H9 (cell line): ENCODE results near the gene GCN1. TPM values are rescaled to one million over a fixed set of nuclear protein-coding genes. Genes with fewer than 3 reads are reported as not detected.

Source experiments
- DNase-seq: peaks from one replicate; pipeline ENCODE4 v3.0.0-alpha.2; 2017
- H2AFZ ChIP-seq: one replicate; pipeline ENCODE4 v1.6.1; 2013; ENCODE audit warnings: mild to moderate bottlenecking, low read length, control low read depth, moderate library complexity
- H2AK5ac ChIP-seq: 2 replicates; pipeline ENCODE4 v1.6.1; 2013; ENCODE audit warnings: low read length, control low read depth, mixed read lengths; ENCODE audit not compliant: insufficient read length
- H2BK120ac ChIP-seq: one replicate; pipeline ENCODE4 v1.6.1; 2013; ENCODE audit warnings: low read depth, mild to moderate bottlenecking, low read length, control low read depth, inconsistent platforms; ENCODE audit not compliant: poor library complexity, severe bottlenecking
- H2BK12ac ChIP-seq: 2 replicates; pipeline ENCODE4 v1.6.1; 2013; ENCODE audit warnings: low read length, control low read depth, mixed read lengths, low read depth; ENCODE audit not compliant: insufficient read length
- H2BK15ac ChIP-seq: 2 replicates; pipeline ENCODE4 v1.6.1; 2013; ENCODE audit warnings: low read depth, low read length, control low read depth
- H2BK20ac ChIP-seq: one replicate; pipeline ENCODE4 v1.6.1; 2013; ENCODE audit warnings: low read depth, mild to moderate bottlenecking, low read length, control low read depth, inconsistent platforms; ENCODE audit not compliant: poor library complexity, severe bottlenecking
- H2BK5ac ChIP-seq: 2 replicates; pipeline ENCODE4 v1.6.1; 2013; ENCODE audit warnings: low read length, control low read depth, mixed read lengths; ENCODE audit not compliant: insufficient read length
- H3K14ac ChIP-seq: 2 replicates; pipeline ENCODE4 v1.6.1; 2013; ENCODE audit warnings: low read length, control low read depth; ENCODE audit not compliant: insufficient read depth
- H3K18ac ChIP-seq: 2 replicates; pipeline ENCODE4 v1.6.1; 2013; ENCODE audit warnings: low read depth, mild to moderate bottlenecking, mixed read lengths, low read length, control low read depth; ENCODE audit not compliant: insufficient read length
- H3K23ac ChIP-seq: 2 replicates; pipeline ENCODE4 v1.6.1; 2013; ENCODE audit warnings: low read length, control low read depth, mixed read lengths, low read depth; ENCODE audit not compliant: insufficient read length
- H3K23me2 ChIP-seq: 2 replicates; pipeline ENCODE4 v1.6.1; 2013; ENCODE audit warnings: low read depth, mild to moderate bottlenecking, mixed read lengths, low read length, control low read depth; ENCODE audit not compliant: insufficient read length, poor library complexity, severe bottlenecking
- H3K27ac ChIP-seq: 2 replicates; pipeline ENCODE4 v1.5.1; 2013; ENCODE audit warnings: low read length, control low read depth, mixed read lengths, low read depth; ENCODE audit not compliant: insufficient read length
- H3K27me3 ChIP-seq: 2 replicates; pipeline ENCODE4 v1.6.1; 2013; ENCODE audit warnings: low read length, control low read depth, inconsistent platforms; ENCODE audit not compliant: insufficient read depth
- H3K4ac ChIP-seq: 2 replicates; pipeline ENCODE4 v1.6.1; 2013; ENCODE audit warnings: low read depth, mild to moderate bottlenecking, control low read depth, inconsistent platforms, low read length, moderate library complexity
- H3K4me1 ChIP-seq: 2 replicates; pipeline ENCODE4 v1.6.1; 2013; ENCODE audit warnings: low read length, control low read depth, inconsistent platforms; ENCODE audit not compliant: insufficient read depth
- H3K4me2 ChIP-seq: 2 replicates; pipeline ENCODE4 v1.6.1; 2013; ENCODE audit warnings: low read length, control low read depth, mixed read lengths; ENCODE audit not compliant: insufficient read length, insufficient read depth
- H3K56ac ChIP-seq: 2 replicates; pipeline ENCODE4 v1.6.1; 2013; ENCODE audit warnings: low read depth, mild to moderate bottlenecking, mixed read lengths, low read length, control low read depth; ENCODE audit not compliant: insufficient read length
- H3K79me1 ChIP-seq: 2 replicates; pipeline ENCODE4 v1.6.1; 2013; ENCODE audit warnings: low read depth, mild to moderate bottlenecking, moderate library complexity, low read length, control low read depth, inconsistent platforms; ENCODE audit not compliant: insufficient read depth, poor library complexity, severe bottlenecking
- H3K79me2 ChIP-seq: 2 replicates; pipeline ENCODE4 v1.6.1; 2013; ENCODE audit warnings: low read length, control low read depth, inconsistent platforms; ENCODE audit not compliant: insufficient read depth
- H3K9ac ChIP-seq: 2 replicates; pipeline ENCODE4 v1.6.1; 2013; ENCODE audit warnings: low read length, control low read depth, mixed read lengths; ENCODE audit not compliant: insufficient read length; ENCODE audit errors: extremely low read depth
- H3K9me3 ChIP-seq: one replicate; pipeline ENCODE4 v1.6.1; 2013; ENCODE audit warnings: low read depth, low read length, inconsistent platforms; ENCODE audit not compliant: control insufficient read depth
- H3T11ph ChIP-seq: one replicate; pipeline ENCODE4 v1.6.1; 2013; ENCODE audit warnings: mild to moderate bottlenecking, low read length, control low read depth, inconsistent platforms
- H4K20me1 ChIP-seq: one replicate; pipeline ENCODE4 v1.6.1; 2013; ENCODE audit not compliant: control insufficient read depth, insufficient read length, insufficient read depth
- H4K5ac ChIP-seq: 2 replicates; pipeline ENCODE4 v1.6.1; 2013; ENCODE audit warnings: low read depth, mild to moderate bottlenecking, mixed read lengths, low read length, control low read depth; ENCODE audit not compliant: insufficient read length
- H4K8ac ChIP-seq: replicated peaks from 2 replicates; pipeline ENCODE4 v1.6.1; 2013; ENCODE audit warnings: low read length, control low read depth, mixed read lengths, low read depth; ENCODE audit not compliant: insufficient read length
- H4K91ac ChIP-seq: 2 replicates; pipeline ENCODE4 v1.6.1; 2013; ENCODE audit warnings: low read depth, mild to moderate bottlenecking, moderate library complexity, mixed read lengths, low read length, control low read depth; ENCODE audit not compliant: insufficient read length
- H3K27ac Mint-ChIP-seq, 3 experiments: 2 replicates in 2 of 3; 3 replicates in 1 of 3; pipeline ENCODE4 v1.8.0; 2020 to 2021; ENCODE audit warnings: mixed read lengths in 3 of 3, mild to moderate bottlenecking in 1 of 3, moderate library complexity in 1 of 3
- H3K27me3 Mint-ChIP-seq: 2 replicates; pipeline ENCODE4 v1.8.0; 2021; ENCODE audit warnings: low read depth, mild to moderate bottlenecking, moderate library complexity, mixed read lengths
- H3K36me3 Mint-ChIP-seq, 3 experiments: 2 replicates in 2 of 3; 3 replicates in 1 of 3; pipeline ENCODE4 v1.8.0; 2020 to 2021; ENCODE audit warnings: low read depth in 3 of 3, mixed read lengths in 3 of 3; ENCODE audit not compliant: insufficient read depth in 1 of 3
- H3K4me1 Mint-ChIP-seq, 2 experiments: 2 replicates each; pipeline ENCODE4 v1.8.0; 2020; ENCODE audit warnings: mixed read lengths in 2 of 2
- H3K4me3 Mint-ChIP-seq, 2 experiments: 2 replicates in 1 of 2; 3 replicates in 1 of 2; pipeline ENCODE4 v1.8.0; 2020 to 2021; ENCODE audit warnings: mild to moderate bottlenecking in 2 of 2, mixed read lengths in 2 of 2, moderate library complexity in 1 of 2
- H3K9me3 Mint-ChIP-seq, 2 experiments: 2 replicates in 1 of 2; 3 replicates in 1 of 2; pipeline ENCODE4 v1.8.0; 2020; ENCODE audit warnings: mild to moderate bottlenecking in 2 of 2, mixed read lengths in 2 of 2, moderate library complexity in 1 of 2
- CTCF ChIP-seq: fragments of 200-600 bp; sonication (generic); conservative IDR thresholded peaks from 3 replicates; pipeline ENCODE4 v1.8.0; 2021; ENCODE audit warnings: antibody characterized with exemption, mild to moderate bottlenecking
- WGBS: extraction: QIAGEN DNeasy Blood & Tissue Kit; methylation state at CpG from one replicate; pipeline ENCODE4 v1.1.7; 2013; ENCODE audit warnings: missing lambda C conversion rate, low lambda C conversion rate, mixed read lengths; ENCODE audit not compliant: insufficient read length; ENCODE audit errors: extremely low coverage; 5-methylcytosine and 5-hydroxymethylcytosine counted together
- total RNA-seq: library from RNA; stranded (reverse); gene quantifications from 2 replicates; pipeline ENCODE4 v1.2.1, GENCODE V29; 2021

Gene GCN1
- total RNA-seq, 1 experiment from 2014 or later: 137 TPM

GRCh38 chr12:120125792-120126634 lies 68.5 kb downstream of the GCN1 start:
- H2BK12ac ChIP-seq: no peak overlapping the region
- H3K4me1 ChIP-seq: peaks cover 3% of the 10 kb centered on the region; the same call in 1 of the 2 replicates
- no peak overlapping the region for H3K23ac ChIP-seq
- no peaks in the 10 kb centered on the region for H3K27me3 Mint-ChIP-seq
- H2BK120ac ChIP-seq: no peak overlapping the region
- peaks cover 25 to 57% (median 41%) of the 10 kb centered on the region in 3 experiments; a peak in 6 of 7 replicates for H3K36me3 Mint-ChIP-seq
- H3K27me3 ChIP-seq: no peaks in the 10 kb centered on the region
- H3K4me2 ChIP-seq: no peak overlapping the region
- no peaks in the 10 kb centered on the region for H3K79me1 ChIP-seq
- no peak overlapping the region for H3K56ac ChIP-seq
- no peaks in the 10 kb centered on the region for H3K23me2 ChIP-seq
- H2BK20ac ChIP-seq: no peak overlapping the region
- H3K9me3 Mint-ChIP-seq: no peaks in the 10 kb centered on the region
- H2AFZ ChIP-seq: no peak overlapping the region
- H3K27ac ChIP-seq: no peak overlapping the region
- H3K18ac ChIP-seq: no peak overlapping the region
- H3K4me3 Mint-ChIP-seq: no peak overlapping the region
- no peak overlapping the region for H2BK15ac ChIP-seq
- H3K4ac ChIP-seq: no peak overlapping the region
- WGBS: no CpG with 5 or more reads among the region's 6 CpGs
- H2BK5ac ChIP-seq: no peak overlapping the region
- H4K20me1 ChIP-seq: no peaks in the 10 kb centered on the region
- no peak overlapping the region for H4K5ac ChIP-seq
- H4K91ac ChIP-seq: no peak overlapping the region
- H3K4me1 Mint-ChIP-seq: peaks cover 12 to 20% of the 10 kb centered on the region in 2 experiments
- no peak for DNase-seq
- no peaks in the 10 kb centered on the region for H3K79me2 ChIP-seq
- H2AK5ac ChIP-seq: no peak overlapping the region
- H3K14ac ChIP-seq: no peak overlapping the region
- H3T11ph ChIP-seq: no peak overlapping the region
- no peak overlapping the region for H4K8ac ChIP-seq
- H3K27ac Mint-ChIP-seq: no peak overlapping the region; a peak in 2 of 7 replicates
- H3K9me3 ChIP-seq: no peaks in the 10 kb centered on the region
- no peak for TF ChIP-seq CTCF
- H3K9ac ChIP-seq: no peak overlapping the region
